Activated CD8-positive, alpha-beta memory T cell treated with anti-CD3 and anti-CD28 coated beads, Interleukin-2, amount 50 U/mL, for 1 hour (primary cell): Measurements from ENCODE around the gene TMCO4.
"Not testable (repeated sequence)": the region's sequence is repeated elsewhere in the genome, so short reads cannot be mapped to it uniquely, and the experiment has no call there.

Source experiments
- DNase-seq: peaks from one replicate; pipeline ENCODE4 v3.0.0-alpha.2; 2020; ENCODE audit errors: extremely low read depth

Gene TMCO4

GRCh38 chr1:19656134-19656779 is 143.5 kb downstream of the TMCO4 start:
- no peak for DNase-seq

GRCh38 chr1:19655718-19656080 is 144.0 kb downstream of the TMCO4 start:
- DNase-seq, result no peak

- no peak for DNase-seq
Observed at GRCh38 chr1:19654886-19655717, 144.6 kb downstream of the TMCO4 start.

- no peak for DNase-seq
Observed at GRCh38 chr1:19654386-19654785, 145.3 kb downstream of the TMCO4 start.

- DNase-seq, result no peak
Observed at GRCh38 chr1:19651141-19651737, 148.5 kb downstream of the TMCO4 start.

GRCh38 chr1:19650416-19651140 is 149.1 kb downstream of the TMCO4 start:
- no peak for DNase-seq

GRCh38 chr1:19648689-19649088 is 151.0 kb downstream of the TMCO4 start:
- DNase-seq, result no peak

GRCh38 chr1:19648239-19648638 is 151.5 kb downstream of the TMCO4 start:
- DNase-seq, result no peak

- DNase-seq, result no peak
Observed at GRCh38 chr1:19647643-19648042, 152.1 kb downstream of the TMCO4 start.

GRCh38 chr1:19646377-19647319 is 153.1 kb downstream of the TMCO4 start:
- DNase-seq, result no peak

GRCh38 chr1:19645411-19646251 is 154.1 kb downstream of the TMCO4 start:
- no peak for DNase-seq

GRCh38 chr1:19644681-19645410 is 154.9 kb downstream of the TMCO4 start:
- DNase-seq, result no peak

GRCh38 chr1:19644395-19644680 is 155.4 kb downstream of the TMCO4 start:
- no peak for DNase-seq

- DNase-seq, result peak; percentile 49
Observed at GRCh38 chr1:19643602-19644394, 155.9 kb downstream of the TMCO4 start, which contains the start of gene NBL1. Gene NBL1 (plus strand): TSS chr1:19644311. CDS start chr1:19655031, 10,720 bp downstream.

- no peak for DNase-seq
Observed at GRCh38 chr1:19643121-19643520, 156.6 kb downstream of the TMCO4 start.

- no peak for DNase-seq
Observed at GRCh38 chr1:19640363-19641316, 159.1 kb downstream of the TMCO4 start.

GRCh38 chr1:19639999-19640362 is 159.7 kb downstream of the TMCO4 start:
- DNase-seq, result no peak

- not testable (repeated sequence) for DNase-seq
Observed at GRCh38 chr1:19639228-19639627, 160.5 kb downstream of the TMCO4 start.
